Stimulated activated CD8-positive, alpha-beta memory T cell treated with anti-CD3 and anti-CD28 coated beads, Interleukin-4, amount 100 ng/mL, for 24 hours (primary cell): ENCODE data around the gene ANKH.

ENCODE experiments used
- DNase-seq: peaks from one replicate; pipeline ENCODE4 v3.0.0-alpha.2; 2020; ENCODE audit warnings: low read depth

ANKH gene

DNA sequence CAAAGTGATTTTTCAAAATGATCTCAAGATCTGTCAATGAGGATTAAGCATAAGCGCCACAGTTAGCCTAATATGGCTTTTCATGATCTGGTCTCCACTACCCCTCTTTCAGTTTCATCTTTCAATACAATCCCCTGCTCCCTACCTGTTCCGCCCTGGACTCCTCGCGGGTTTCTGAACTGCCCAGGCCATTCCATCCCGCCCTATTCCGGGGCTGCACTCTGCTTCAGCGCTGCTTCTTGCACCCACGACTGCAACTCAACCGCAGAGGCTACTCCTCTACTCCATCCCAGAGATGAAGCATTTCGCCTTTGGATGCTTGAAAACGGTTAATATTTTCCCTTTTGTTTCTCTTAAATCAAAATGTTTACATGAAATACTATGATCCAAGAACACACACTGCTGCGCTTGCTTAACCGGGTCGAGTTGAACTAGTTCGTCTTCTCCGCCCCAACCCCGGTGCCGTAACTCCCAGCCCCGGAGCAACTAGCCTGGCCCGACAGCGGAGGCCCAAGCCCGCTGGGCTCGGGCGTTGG, 207.8 kb downstream of the ANKH start:
- DNase-seq, result no peak

DNA sequence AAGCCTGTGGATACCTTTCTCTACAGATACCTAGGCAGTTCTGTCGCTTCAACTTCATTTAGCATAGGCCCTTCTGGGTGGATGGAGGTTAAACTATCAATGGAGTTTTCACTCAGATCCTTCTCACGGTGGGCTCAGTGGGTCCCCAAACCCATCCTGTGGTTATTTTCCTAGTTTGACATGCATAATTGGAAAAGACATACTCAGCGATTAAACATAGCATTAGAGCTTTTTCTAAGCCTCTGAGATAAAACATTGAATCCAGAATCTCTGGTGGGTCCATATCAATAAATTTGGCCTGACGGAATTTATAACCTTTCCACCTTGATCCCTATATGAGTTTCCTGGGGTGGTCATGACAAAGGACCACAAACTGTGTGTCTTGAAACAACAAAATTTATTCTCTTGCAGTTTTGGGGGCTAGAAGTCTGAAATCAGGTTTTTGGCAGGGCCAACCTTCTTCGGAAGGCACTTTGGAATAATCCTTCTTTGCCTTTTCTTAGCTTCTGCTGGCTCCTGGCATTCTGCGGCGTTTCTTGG, 208.8 kb downstream of the ANKH start:
- no peak for DNase-seq

DNA sequence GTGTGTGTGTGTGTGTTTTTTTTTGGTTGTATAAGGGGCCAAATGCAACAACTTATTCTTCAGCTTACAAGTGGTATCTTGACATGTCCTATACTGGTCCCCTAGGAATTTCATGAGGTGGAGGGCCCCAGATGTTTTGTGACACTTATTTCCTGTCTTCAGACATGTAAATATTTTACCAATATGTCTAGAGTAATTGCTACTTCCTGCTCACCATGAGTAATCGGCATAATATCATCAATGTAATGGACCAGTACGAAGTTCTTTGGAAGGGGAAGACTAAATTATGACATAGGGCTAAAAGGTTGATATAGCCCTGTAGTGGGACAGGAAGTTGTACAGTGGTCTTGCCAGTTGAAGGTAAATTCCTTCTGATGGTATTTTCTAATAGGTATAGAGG, 210.7 kb downstream of the ANKH start:
- DNase-seq, result no peak

DNA sequence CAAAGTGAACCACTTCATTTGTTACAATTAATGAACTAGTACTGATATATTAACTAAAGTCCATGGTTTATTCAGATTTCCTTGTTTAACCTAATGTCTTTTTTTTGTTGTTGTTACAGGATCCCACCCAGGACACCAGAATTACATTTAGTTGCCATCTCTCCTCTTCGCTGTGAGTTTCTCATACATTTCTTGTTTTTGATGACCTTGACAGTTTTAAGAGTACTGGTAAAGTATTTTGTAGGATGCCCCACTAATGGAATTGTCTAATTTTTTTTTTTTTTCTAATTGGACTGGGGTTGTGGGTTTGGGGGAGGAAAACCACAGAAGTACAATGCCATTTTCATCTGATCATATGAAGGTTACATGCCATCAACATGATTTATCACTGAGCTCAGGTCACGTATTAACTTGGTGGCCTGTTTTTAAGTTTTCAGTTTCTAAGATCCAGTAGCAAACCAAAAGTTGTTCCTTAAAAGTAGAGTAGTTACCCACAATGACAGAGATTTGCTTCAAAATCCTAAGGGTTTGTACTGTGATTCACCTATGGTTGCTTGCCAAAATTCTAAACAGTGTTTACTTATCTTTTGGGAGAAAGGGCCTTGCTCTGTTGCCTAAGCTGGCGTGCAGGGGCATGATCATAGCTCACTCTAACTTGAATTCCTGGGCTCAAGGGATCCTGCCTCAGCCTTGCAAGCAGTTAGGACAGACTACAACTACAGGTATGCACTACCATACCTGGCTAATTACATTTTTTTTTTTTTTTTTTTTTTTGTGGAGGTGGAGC, 211.6 kb downstream of the ANKH start:
- no peak for DNase-seq

DNA sequence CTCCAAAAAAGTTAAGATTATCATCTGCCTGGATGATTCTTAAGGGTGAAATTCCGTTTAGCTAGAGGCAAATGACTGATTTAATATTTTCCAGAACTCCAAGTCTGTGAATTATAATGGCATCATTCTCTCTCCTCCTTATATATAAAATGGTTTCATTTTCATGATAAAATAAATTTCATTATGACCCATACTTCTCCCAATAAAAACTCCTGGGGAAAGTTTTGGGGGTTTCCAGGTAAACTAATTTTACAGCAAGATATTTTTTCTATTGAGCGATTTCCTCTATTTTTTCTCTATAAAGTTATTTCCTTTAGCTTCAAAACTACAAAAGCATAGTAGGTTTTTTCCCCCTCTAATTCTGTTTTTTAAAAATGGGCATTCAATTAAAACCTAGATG, 214.7 kb downstream of the ANKH start:
- no peak for DNase-seq

DNA sequence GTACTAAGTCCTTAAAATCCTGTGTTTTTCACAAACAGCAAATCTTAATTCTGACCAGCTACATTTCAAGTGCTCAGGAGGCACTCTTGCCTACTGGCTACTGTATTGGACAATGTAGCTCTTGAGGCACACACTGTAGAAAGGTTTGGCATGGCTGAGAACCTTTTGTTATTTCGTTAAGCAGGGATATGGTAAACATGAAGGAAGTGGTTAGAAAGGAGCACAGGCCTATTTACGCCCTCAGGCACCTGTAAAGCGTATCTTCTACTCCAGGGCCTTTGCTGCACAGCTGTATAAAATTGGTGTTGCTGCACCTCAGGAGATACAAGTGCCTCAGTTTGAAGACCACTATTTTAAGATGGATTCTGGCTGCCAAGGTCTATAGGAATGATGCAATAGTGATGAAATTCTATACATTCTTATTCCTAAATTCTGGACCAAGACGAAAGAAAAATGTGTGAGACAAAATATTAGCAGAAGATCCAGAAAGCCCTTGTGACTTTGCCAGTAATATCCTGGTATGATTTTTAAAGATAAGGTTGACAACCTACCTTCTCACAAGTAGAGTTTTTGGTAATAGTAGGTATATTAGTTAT, 216.3 kb downstream of the ANKH start:
- DNase-seq, result no peak
